22Rv1 (cell line): ENCODE measurements around the gene CCDC185.

ENCODE experiments used
- H3K27ac ChIP-seq: fragments of 450-650 bp; 2 replicates; pipeline ENCODE4 v1.5.1; 2017
- ZFX ChIP-seq: fragments of 450-650 bp; IDR thresholded peaks from 2 replicates; pipeline ENCODE4 v1.6.1; 2017; ENCODE audit warnings: antibody characterized with exemption, borderline replicate concordance
- TF ChIP-seq, protein P1 (sequence below): fragments of 450-650 bp; IDR thresholded peaks from 2 replicates; pipeline ENCODE4 v1.5.1; 2017; ENCODE audit warnings: mild to moderate bottlenecking

Gene CCDC185

DNA sequence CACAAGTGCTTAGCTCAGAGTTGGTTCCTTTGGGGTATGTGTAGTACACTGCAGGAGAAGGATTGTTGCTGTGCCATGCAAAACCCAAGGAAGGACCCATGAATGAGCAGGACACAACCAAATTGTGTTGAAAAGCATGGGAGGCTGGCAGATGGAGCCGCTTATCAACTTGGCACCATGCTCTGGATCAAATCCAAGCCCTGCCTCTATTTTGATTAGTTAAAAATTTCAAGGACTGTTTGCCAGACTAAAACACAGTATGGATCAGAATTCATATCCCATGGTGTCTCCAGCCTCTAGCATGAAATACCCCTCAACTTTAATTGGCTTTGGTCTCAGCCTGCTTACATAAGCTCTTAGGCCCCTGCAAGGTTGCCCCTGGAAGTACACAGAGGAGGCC, 27.8 kb downstream of the CCDC185 start:
- TF ChIP-seq, protein P1, sequence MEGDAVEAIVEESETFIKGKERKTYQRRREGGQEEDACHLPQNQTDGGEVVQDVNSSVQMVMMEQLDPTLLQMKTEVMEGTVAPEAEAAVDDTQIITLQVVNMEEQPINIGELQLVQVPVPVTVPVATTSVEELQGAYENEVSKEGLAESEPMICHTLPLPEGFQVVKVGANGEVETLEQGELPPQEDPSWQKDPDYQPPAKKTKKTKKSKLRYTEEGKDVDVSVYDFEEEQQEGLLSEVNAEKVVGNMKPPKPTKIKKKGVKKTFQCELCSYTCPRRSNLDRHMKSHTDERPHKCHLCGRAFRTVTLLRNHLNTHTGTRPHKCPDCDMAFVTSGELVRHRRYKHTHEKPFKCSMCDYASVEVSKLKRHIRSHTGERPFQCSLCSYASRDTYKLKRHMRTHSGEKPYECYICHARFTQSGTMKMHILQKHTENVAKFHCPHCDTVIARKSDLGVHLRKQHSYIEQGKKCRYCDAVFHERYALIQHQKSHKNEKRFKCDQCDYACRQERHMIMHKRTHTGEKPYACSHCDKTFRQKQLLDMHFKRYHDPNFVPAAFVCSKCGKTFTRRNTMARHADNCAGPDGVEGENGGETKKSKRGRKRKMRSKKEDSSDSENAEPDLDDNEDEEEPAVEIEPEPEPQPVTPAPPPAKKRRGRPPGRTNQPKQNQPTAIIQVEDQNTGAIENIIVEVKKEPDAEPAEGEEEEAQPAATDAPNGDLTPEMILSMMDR, result no peak
- TF ChIP-seq ZFX, result no peak
- no peak overlapping the region for H3K27ac ChIP-seq

GRCh38 chr1:223421676-223422075, 28.5 kb downstream of the CCDC185 start:
- TF ChIP-seq, protein P1, result no peak
- no peak for TF ChIP-seq ZFX
- no peak overlapping the region for H3K27ac ChIP-seq

GRCh38 chr1:223422911-223423310, 29.7 kb downstream of the CCDC185 start:
- no peak overlapping the region for H3K27ac ChIP-seq

GRCh38 chr1:223423641-223424233, 30.5 kb downstream of the CCDC185 start:
- TF ChIP-seq, protein P1, result no peak
- no peak for TF ChIP-seq ZFX
- H3K27ac ChIP-seq, result no peak overlapping the region

More at GRCh38 chr1:223422911-223423310, 29.7 kb downstream of the CCDC185 start:
- TF ChIP-seq, protein P1, result no peak
- TF ChIP-seq ZFX, result no peak

GRCh38 chr1:223425550-223425949, 32.3 kb downstream of the CCDC185 start:
- TF ChIP-seq ZFX, result no peak
- TF ChIP-seq, protein P1, result no peak
- no peak overlapping the region for H3K27ac ChIP-seq

GRCh38 chr1:223426936-223427335, 33.7 kb downstream of the CCDC185 start:
- no peak for TF ChIP-seq ZFX
- TF ChIP-seq, protein P1, result no peak
- H3K27ac ChIP-seq, result no peak overlapping the region

DNA sequence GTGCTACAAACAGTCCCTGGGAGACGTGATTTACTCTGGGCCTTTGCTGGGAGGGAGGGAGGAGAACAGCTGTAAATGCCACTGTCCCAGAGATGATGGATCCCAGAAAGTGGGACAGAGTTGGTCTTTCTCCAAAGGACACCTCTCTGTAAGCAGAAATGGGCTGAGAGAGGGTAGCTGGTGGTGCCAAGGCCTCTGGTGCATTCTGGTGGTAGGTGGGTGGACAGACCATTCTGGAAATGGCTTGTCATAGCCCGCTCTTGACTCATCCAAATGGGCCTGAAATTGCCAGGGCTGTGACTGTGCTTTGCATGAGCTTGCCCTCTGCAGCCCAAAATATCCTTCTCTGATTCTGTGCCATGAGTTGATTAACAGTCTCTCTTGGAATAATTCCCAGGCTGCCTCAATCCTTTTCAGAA, 36.1 kb downstream of the CCDC185 start:
- no peak overlapping the region for H3K27ac ChIP-seq
- no peak for TF ChIP-seq ZFX
- TF ChIP-seq, protein P1, result no peak
